NCI-H460 (cell line): Measurements from ENCODE around the gene VWA7. TPM values are rescaled to one million over a fixed set of nuclear protein-coding genes. Genes with fewer than 3 reads are reported as not detected.
A peak's percentile ranks its signal among the peaks of the same experiment; 100 is the strongest.

ENCODE experiments used
- DNase-seq: peaks from one replicate; pipeline ENCODE4 v3.0.0-alpha.2; 2016; ENCODE audit warnings: low read depth; ENCODE audit errors: extremely low read depth
- total RNA-seq: library from RNA; depleted of rRNA; stranded (reverse); fragments of >200 nt; shearing (Covaris generic); gene quantifications from 2 replicates; pipeline ENCODE4 v1.2.3, GENCODE V29; 2014

Gene VWA7
- total RNA-seq, 1 experiment from 2014 or later, result 0.47 TPM

DNA sequence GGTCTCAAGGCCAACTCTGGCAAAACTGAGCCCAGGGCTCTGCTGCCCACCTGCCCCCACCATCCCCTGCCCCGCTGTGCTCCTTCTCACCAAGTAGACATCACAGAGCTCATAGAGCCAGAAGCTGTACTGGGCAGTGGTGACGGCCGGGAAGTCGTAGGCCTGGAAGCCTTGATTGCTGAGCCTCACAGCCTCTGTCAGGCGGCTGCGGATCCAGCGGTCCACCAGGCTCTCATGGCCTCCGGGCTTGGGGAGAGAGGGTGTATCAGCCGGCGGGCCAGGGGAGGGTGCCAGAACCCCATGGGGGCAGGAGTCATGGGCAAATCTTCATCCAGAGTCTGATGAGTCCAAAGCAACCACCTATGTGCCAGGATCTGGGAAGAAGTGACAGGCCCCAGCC lies 2.8 kb upstream of the VWA7 start:
- no peak for DNase-seq

DNA sequence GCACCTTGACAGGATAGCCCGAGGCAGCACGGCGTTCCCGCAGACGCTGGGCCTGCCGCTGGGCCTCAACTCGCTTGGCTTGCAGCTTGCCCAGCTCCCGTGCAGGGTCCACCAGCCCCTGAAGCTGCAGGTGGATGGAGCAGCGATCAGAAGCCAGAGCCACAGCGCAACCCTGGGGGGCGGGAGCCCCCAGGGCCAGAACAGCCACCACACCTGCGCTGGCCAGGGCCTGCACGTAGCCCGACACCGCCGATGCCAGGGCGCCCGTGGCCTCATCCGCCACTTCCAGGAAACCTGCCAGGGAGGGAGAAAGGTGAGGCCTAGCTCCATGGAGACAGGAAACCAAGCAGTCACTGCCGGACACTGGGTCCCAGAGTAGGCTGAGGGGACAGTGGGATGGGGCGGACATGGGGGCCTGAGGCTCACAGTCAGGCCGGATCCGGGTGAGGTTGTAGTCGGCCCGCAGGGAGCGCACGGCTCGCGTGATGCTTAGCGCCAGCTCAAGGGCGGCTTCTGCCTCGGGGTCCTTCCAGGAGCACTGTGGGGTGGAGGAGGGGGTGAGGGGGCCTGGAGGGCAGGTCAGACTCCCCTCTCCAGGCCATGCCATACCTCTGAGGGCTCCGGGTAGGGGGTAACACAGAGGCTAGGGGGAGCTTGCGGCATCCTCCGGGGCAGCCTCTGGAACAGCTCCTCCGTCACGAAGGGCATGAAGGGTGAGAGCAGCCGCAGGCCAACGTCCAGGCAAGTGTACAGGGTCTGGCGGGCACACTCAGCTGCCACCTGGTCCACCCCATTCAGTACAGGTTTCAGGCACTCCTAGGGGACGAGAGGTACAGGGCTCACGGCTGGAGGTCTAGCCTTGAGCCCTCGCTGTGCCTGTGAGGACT lies 2.1 kb upstream of the VWA7 start:
- DNase-seq, result no peak

DNA sequence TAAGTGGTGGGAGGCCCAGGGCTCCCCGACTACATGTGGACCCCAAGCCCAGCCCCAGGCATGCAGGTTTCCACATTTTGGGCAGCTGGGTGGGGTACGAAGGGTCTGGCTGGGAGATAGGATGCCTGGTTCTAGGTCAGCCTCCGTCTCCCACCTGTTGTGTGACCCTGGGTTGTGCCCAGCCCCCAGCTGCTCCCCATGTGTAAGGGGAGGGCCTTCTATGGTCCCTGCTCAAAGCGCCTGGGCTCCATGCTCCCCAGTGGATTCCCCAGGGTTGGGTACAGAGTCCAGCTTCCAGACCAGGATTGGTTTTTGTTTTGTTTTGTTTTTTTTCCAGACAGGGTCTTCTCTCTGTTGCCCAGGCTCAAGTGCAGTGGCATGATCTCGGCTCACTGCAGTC lies 1.1 kb upstream of the VWA7 start:
- DNase-seq, result no peak

DNA sequence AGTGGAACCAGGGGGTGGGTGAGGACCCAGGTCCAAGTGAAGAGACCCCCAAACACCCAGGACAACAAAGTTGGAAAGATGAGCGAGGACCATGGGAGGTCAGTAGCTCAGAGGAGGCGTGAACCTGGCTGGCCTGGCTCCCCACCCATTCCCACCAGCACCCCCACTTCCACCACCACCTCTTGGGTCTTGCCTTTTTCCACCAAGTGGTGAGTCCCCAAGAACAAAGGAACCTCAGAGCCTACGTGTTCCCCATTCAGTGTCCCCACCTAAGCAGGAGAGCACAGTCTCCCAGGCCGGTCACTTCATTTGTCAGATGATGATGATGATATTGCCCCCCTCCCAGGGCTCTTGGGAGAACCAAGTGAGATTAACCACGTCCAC lies 531 bp upstream of the VWA7 start:
- DNase-seq, result no peak

- no peak for DNase-seq
Observed at GRCh38 chr6:31776485-31776988, 591 bp downstream of the VWA7 start.

DNA sequence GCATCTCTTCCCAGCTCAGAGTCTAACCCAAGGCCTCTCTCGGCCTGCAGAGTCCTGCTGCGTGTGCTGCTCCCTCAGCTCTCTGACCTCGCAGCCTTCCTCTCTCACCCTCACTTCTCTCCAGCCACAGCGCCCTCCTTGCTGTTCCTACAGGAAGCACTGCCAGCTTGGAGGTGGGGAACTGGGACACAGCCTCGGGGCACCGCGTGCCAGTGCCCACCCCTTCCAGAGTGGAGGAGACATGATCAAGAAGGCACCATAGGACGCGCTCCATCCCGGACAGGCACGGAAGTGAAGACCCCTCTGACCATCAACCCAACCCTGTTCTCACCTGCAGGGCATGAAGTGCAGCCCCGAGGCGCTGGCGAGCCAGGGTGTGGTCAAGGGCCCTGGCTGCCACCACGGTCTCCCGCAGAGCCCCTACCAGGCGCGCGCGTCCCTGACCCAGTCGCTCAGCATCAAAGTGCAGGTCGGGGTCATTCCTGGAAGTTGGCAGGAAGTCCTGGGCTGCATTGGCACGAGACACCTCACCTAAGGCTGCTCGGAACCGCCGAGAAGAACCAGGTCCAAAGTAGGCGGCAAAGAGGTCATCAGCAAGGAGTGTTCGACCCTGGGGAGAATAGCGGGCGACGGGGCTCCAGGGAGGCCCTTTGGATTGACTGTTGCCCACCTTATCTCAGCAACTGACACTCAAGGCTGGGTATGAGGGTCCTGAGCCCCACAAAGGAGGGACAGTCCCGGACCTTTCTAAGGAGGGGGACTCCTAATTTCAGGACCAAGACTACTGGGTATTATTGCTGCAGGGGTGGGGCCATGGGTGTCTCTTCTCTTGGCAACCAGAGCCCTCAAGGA lies 1.3 kb downstream of the VWA7 start:
- no peak for DNase-seq

DNA sequence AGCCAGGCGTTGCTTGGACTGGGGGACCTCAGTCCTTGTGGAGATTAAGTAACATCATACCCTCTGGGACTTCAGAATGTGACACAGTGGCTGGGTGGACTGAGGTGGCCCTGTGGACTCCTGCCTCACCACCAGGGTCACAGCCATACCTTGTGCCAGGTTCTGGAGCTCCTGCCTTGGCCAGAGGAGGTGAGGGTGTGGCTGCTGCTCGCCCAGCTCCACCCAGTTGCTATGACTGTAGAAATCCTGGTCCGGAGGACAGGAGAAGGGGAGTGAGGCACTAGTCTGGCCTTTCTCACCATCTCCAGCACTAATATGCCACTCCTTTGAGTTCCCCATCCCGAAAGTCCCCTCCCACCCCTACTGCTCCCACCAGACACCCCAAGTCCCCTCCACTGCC lies 1.9 kb downstream of the VWA7 start:
- DNase-seq, result no peak

DNA sequence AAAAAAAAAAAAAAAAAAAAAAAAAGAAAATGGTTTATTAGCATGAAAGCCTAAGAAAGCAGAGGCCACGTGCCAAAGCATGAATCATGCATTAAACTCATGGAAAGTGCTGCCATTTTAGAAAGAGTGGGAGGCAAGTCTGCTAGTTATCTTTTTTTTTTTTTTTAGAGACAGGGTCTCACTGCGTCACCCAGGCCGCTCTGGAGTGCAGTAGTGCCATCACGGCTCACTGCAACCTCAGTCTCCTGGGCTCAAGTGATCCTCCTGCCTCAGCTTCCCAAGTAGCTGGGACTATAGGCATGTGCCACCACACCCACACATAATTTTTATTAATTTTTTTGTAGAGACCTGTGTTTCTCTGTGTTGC lies 5.2 kb downstream of the VWA7 start:
- no peak for DNase-seq

DNA sequence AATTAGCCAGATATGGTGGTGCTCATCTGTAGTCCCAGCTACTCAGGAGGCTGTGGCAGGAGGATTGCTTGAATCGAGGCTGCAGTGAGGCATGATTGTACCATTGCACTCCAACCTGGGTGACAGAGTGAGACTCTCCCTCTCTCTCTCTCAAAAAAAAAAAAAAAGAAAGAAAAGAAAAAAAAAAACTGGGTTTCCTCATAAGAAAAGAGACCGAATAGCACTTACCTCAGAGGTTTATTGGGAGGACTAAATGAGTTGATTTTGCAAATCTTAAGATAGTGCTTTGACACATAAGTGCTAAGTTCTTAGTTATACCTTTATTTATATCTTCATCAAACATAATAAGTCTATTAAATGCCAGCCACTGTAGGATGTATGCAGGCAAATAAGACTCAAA lies 6.3 kb downstream of the VWA7 start:
- DNase-seq, result no peak

DNA sequence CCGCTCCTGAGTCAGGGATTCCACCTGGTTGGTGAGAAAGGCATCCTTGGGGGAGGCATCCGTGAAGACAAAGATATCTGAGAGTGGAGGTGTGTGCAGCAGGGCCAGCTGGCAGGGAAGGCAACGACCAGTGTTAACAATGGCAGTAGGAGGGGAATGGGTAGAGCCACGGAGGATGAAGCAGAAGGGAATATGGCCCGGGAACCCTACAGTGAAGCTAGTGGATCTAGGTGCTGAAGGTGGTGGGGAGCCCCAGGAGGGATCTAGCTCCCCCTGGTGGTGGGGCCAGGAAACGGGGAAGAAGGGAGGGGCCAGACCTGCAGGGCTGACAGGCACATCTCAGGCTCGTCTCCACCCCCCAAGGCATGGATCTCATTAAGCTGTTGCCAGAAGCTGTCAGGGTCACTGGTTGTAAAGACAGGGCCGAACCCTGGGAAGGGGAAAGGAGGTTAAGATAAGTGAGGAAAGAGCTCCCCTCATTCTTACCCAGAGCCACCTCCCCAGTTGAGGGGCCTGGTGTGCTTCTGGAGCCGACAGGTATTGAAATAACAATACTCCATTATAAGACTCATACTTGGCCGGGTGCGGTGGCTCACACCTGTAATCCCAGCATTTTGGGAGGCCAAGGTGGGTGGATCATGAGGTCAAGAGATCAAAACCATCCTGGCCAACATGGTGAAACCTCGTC lies 7.3 kb downstream of the VWA7 start:
- peak; percentile 51 for DNase-seq

DNA sequence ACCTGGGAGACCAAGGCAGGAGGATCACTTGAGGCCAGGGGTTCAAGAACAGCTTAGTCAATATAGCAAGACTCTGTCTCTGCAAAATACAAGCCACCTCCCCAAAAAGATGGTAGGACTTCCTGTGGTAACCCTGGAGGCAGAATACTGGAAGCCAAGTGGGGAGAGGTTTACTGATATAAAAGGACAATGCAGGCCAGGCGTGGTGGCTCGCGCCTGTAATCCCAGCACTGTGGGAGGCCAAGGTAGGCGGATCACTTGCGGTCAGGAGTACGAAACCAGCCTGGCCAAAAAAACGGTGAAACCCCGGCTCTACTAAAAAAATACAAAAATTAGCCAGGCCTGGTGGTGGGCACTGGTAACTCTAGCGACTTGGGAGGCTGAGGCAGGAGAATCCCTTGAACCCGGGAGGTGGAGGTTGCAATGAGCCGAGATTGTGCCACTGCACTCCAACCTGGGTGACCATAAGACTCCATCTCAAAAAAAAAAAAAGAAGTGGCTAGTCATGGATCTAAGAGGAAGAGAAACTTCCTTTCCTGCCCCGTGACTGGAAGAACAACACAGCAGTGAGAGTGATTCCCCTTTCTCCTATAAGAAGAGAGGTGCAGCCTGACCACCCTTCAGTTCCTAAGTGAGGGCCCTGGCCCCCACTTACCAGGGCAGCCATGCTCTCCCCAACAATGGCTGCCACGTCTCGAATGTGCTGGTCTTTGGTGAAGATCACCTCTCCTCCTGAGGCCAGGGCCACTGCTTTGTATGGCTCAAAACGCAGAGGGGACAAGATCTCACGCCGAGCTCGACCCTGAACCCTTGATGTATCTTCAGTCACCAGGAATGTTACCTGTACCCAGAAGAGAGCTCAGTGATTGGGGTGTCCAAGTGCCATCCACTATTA lies 8.5 kb downstream of the VWA7 start:
- no peak for DNase-seq

DNA sequence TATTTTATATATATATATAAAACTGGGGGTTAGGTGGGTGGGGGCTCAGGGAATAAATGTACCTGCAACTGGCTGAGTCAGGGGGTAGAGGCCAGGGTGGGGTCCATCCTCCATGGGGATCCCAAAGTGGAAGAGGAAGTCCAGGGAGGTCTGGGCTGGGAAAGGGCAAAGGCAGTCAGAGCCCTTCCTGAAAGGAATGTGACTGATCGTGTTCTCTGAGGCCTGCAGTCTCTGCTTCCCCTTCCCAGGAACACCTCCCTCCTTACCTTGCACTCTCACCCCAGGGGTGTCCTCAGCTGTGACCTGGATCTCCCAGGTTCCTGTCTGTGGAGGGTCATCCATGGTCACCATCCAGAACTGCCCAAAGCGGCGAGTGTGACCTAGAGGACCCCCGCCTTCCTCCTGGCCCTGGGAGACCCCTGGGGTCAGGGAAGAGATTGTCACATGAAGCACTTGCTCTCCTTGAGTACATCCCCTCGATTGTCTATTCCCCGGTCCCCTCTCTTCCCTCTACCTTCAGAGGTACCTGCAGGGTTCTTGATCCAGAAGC lies 10.0 kb downstream of the VWA7 start:
- DNase-seq, result no peak

- no peak for DNase-seq
Observed at GRCh38 chr6:31765910-31766794, 11.0 kb downstream of the VWA7 start.

DNA sequence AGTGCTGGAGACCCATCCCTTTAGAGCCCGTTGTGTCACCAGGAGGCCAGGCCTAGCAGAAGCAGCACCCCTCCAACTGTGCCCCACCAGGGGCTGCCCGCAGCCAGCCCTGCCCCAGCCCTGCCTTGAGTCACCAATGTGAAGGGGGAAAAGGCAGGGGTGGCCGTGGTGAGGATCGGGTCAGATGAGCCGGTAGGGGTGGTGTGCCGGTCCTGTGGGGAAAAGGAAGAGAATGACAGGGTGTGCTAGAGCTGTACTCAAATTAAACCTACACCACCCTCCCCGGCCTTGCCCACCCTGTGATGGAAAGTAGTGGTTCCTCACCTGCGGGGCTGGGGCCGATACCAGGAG lies 11.6 kb downstream of the VWA7 start:
- DNase-seq, result no peak

- DNase-seq, result no peak
Observed at GRCh38 chr6:31764198-31764597, 12.9 kb downstream of the VWA7 start.

- no peak for DNase-seq
Observed at GRCh38 chr6:31763619-31763940, 13.5 kb downstream of the VWA7 start.

- no peak for DNase-seq
Observed at GRCh38 chr6:31762878-31763618, 14.1 kb downstream of the VWA7 start.

DNA sequence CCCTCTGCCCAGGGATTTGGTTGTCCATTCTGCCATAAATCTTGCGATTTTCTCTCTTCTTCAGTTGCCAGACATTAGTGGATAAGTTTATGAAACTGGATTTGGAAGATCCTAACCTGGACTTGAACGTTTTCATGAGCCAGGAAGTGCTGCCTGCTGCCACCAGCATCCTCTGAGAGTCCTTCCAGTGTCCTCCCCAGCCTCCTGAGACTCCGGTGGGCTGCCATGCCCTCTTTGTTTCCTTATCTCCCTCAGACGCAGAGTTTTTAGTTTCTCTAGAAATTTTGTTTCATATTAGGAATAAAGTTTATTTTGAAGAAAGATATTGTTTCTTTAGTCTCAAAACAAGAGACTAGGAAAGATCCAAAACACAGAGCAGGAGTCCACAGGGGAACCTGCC lies 14.8 kb downstream of the VWA7 start, which contains the start of gene SAPCD1:
TSS of gene SAPCD1 (plus strand) at position 301 of the 400 bp plus-strand sequence. CDS start 399 bp downstream, outside the sequence.
- no peak for DNase-seq
